Thyroid gland (tissue), 4 donors: ENCODE results near the gene DCAF8. TPM values are rescaled to one million over a fixed set of nuclear protein-coding genes. Genes with fewer than 3 reads are reported as not detected.

Source experiments
- DNase-seq, 2 donors: peaks; one replicate each; pipeline ENCODE4 v3.0.0-alpha.2; 2019
- H3K27ac ChIP-seq, 3 donors: fragments of 200-600 bp; sonication (generic); 1 replicate in 2 of 3; 2 replicates in 1 of 3; pipeline ENCODE4 v1.5.1; 2016 to 2019; ENCODE audit warnings: mild to moderate bottlenecking in 1 of 3, moderate library complexity in 1 of 3
- H3K27me3 ChIP-seq: fragments of 200-600 bp; sonication (generic); one replicate; pipeline ENCODE4 v1.5.1; 2019
- H3K36me3 ChIP-seq, 2 donors: fragments of 200-600 bp; sonication (generic); one replicate each; pipeline ENCODE4 v1.5.1; 2016 to 2019
- H3K4me1 ChIP-seq, 2 donors: fragments of 200-600 bp; sonication (generic); one replicate each; pipeline ENCODE4 v1.5.1; 2017 to 2019
- H3K4me3 ChIP-seq, 3 donors: fragments of 200-600 bp; sonication (generic); replicated peaks in 1 of 3; 1 replicate in 2 of 3; 2 replicates in 1 of 3; pipeline ENCODE4 v1.5.1; 2016; ENCODE audit warnings: mild to moderate bottlenecking in 1 of 3
- H3K9me3 ChIP-seq: fragments of 200-600 bp; sonication (generic); one replicate; pipeline ENCODE4 v1.5.1; 2017
- CTCF ChIP-seq, 6 experiments: fragments of 200-600 bp in 3 of 6; fragments of 450-650 bp in 3 of 6; sonication (generic) in 3 of 6; IDR thresholded peaks; one replicate each; pipeline ENCODE4 v1.5.1; 2016 to 2019; ENCODE audit warnings: antibody characterized with exemption in 6 of 6, mild to moderate bottlenecking in 2 of 6, inconsistent platforms in 1 of 6, moderate library complexity in 1 of 6
- POLR2A ChIP-seq, 2 donors: fragments of 450-650 bp; IDR thresholded peaks; one replicate each; pipeline ENCODE4 v1.6.1; 2017; ENCODE audit warnings: antibody characterized with exemption in 2 of 2, mild to moderate bottlenecking in 2 of 2, moderate library complexity in 1 of 2
- WGBS, 2 donors: methylation state at CpG; one replicate each; pipeline ENCODE4 v1.1.5; 2017; 5-methylcytosine and 5-hydroxymethylcytosine counted together
- intact Hi-C: fragments of 100-400 bp; cut with DNase I; formaldehyde crosslinking; loops from one replicate; pipeline ENCODE4 v1.15.1; 2023
- total RNA-seq, 4 donors: library from RNA; depleted of rRNA; stranded (reverse); fragments of >200 nt; gene quantifications; one replicate each; pipeline ENCODE4 v1.2.3, GENCODE V29; 2016

Gene DCAF8
- total RNA-seq, 4 donors from 2014 or later, result 221 to 239 (median 228) TPM

- H3K9me3 ChIP-seq, result no peaks in the 10 kb centered on the region
- H3K4me3 ChIP-seq, result no peak overlapping the region
- no peaks in the 10 kb centered on the region for H3K27me3 ChIP-seq
- TF ChIP-seq CTCF (IDR thresholded peaks at IDR 0.05) (no peak), POLR2A (IDR thresholded peaks at IDR 0.05) (no peak)
- intact Hi-C loops, result loop anchor here (5.0 to 10.0 kb wide), 2 partner anchors 59 to 146 kb away; partner anchors contain the start of gene CASQ1
- peaks cover 24 to 39% of the 10 kb centered on the region in 2 donors for H3K4me1 ChIP-seq
- H3K27ac ChIP-seq, result peak overlapping the region; percentile 48 to 70 (median 58)
- DNase-seq, result no peak
- H3K36me3 ChIP-seq, result no peaks in the 10 kb centered on the region
Observed at GRCh38 chr1:160251011-160251410, 11.3 kb downstream of the DCAF8 start.

- TF ChIP-seq POLR2A (IDR thresholded peaks at IDR 0.05) (no peak), CTCF (IDR thresholded peaks at IDR 0.05) (no peak)
- WGBS, 2 donors, result 95% methylated on average over 1 of the region's 1 CpG
- no peak for DNase-seq
Observed at GRCh38 chr1:160247053-160247452, 15.3 kb downstream of the DCAF8 start.

GRCh38 chr1:160245434-160245833 lies 16.9 kb downstream of the DCAF8 start:
- TF ChIP-seq POLR2A (IDR thresholded peaks at IDR 0.05) (no peak), CTCF (IDR thresholded peaks at IDR 0.05) (no peak)
- Histone ChIP-seq H3K36me3 (peaks cover 0 to 1% of the 10 kb centered on the region in 2 donors), H3K9me3 (no peaks in the 10 kb centered on the region), H3K4me3 (no peak overlapping the region), H3K27ac (no peak overlapping the region), H3K27me3 (no peaks in the 10 kb centered on the region), H3K4me1 (peaks cover 10 to 15% of the 10 kb centered on the region in 2 donors)
- DNase-seq, result no peak
- 98 to 100% methylated on average over 1 of the region's 1 CpG for WGBS, 2 donors
- intact Hi-C loops, result no loop called here

More at GRCh38 chr1:160247053-160247452, 15.3 kb downstream of the DCAF8 start:
- intact Hi-C loops, result no loop called here
- Histone ChIP-seq H3K9me3 (no peaks in the 10 kb centered on the region), H3K27ac (no peak overlapping the region), H3K36me3 (no peaks in the 10 kb centered on the region), H3K27me3 (no peaks in the 10 kb centered on the region), H3K4me1 (peaks cover 18 to 31% of the 10 kb centered on the region in 2 donors), H3K4me3 (no peak overlapping the region)

- peaks cover 10 to 15% of the 10 kb centered on the region in 2 donors for H3K4me1 ChIP-seq
- peaks cover 8 to 13% of the 10 kb centered on the region in 2 donors for H3K36me3 ChIP-seq
- H3K9me3 ChIP-seq, result no peaks in the 10 kb centered on the region
- H3K27me3 ChIP-seq, result no peaks in the 10 kb centered on the region
- WGBS, 2 donors, result 78 to 81% methylated on average over 1 of the region's 1 CpG
- no peak for DNase-seq
- intact Hi-C loops, result no loop called here
- no peak overlapping the region for H3K27ac ChIP-seq
- no peak overlapping the region for H3K4me3 ChIP-seq
- TF ChIP-seq CTCF (IDR thresholded peaks at IDR 0.05) (no peak), POLR2A (IDR thresholded peaks at IDR 0.05) (no peak)
Observed at GRCh38 chr1:160244209-160244608, 18.1 kb downstream of the DCAF8 start.

- Histone ChIP-seq H3K4me3 (no peak overlapping the region), H3K4me1 (peaks cover 10 to 15% of the 10 kb centered on the region in 2 donors), H3K27me3 (no peaks in the 10 kb centered on the region), H3K36me3 (peaks cover 11 to 18% of the 10 kb centered on the region in 2 donors), H3K27ac (no peak overlapping the region), H3K9me3 (no peaks in the 10 kb centered on the region)
- no peak for DNase-seq
- intact Hi-C loops, result no loop called here
- TF ChIP-seq CTCF (IDR thresholded peaks at IDR 0.05) (no peak), POLR2A (IDR thresholded peaks at IDR 0.05) (no peak)
Observed at GRCh38 chr1:160243767-160244166, 18.6 kb downstream of the DCAF8 start.
